ENCODE measurements around the gene DGKA.
"Not testable (repeated sequence)": the region's sequence is repeated elsewhere in the genome, so short reads cannot be mapped to it uniquely, and the experiment has no call there.

The DGKA gene

DNA sequence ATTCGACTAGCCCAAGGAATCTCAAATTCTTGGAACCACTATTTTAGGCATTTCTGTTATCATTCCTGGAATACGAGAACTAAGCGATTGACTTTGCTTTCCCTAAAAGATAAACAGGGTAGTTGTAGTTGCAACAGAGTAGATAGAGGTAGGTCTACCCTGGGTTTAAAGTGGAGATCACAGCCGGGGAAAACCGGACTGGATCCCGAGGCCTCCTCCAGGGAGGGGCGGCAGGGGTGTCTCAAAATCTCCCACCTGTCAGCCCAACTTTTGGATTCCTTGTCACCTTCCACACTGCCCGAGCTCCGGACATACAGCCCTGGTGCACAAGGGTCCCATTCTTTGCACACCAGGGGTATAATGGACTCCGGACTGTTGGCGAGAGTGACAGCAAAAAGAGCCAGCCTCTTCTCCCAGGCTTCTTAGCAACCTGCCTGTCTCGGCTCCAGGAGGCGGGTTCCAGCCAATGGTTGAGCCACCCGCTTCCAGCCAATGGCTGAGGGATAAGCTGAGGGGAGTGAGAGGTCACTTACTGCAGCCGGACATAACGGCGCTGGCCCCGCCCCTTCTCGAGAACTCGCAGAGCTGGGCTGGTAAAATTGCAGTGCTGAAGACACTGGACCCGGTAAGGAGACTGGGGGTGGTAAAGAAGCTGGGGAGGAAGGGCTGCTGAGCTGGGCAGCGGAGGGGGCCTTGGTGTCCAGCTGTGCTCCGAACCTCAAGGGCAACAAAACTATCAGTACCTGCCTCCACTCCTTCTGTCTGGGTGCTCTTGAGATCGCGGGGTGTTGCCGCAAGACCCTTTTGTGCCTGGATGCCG is 66.0 kb downstream of the DGKA start, which contains the start of gene SUOX:
TSS of gene SUOX (plus strand) at position 562 of the 820 bp plus-strand sequence. CDS start 4,946 bp downstream, outside the sequence.
- peak within 1 kb of the TSS; percentile 72 for H3K4me3 ChIP-seq (ENCODE audit: low read depth, low read length)
- peak; percentile 99 for DNase-seq (ENCODE audit: low read depth)
- TF ChIP-seq, protein P1, sequence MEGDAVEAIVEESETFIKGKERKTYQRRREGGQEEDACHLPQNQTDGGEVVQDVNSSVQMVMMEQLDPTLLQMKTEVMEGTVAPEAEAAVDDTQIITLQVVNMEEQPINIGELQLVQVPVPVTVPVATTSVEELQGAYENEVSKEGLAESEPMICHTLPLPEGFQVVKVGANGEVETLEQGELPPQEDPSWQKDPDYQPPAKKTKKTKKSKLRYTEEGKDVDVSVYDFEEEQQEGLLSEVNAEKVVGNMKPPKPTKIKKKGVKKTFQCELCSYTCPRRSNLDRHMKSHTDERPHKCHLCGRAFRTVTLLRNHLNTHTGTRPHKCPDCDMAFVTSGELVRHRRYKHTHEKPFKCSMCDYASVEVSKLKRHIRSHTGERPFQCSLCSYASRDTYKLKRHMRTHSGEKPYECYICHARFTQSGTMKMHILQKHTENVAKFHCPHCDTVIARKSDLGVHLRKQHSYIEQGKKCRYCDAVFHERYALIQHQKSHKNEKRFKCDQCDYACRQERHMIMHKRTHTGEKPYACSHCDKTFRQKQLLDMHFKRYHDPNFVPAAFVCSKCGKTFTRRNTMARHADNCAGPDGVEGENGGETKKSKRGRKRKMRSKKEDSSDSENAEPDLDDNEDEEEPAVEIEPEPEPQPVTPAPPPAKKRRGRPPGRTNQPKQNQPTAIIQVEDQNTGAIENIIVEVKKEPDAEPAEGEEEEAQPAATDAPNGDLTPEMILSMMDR (conservative IDR thresholded peaks at IDR 0.05; ENCODE audit: low read depth, low read length) = peak; percentile 9

GRCh38 chr12:55997535-55997859 is 66.5 kb downstream of the DGKA start:
- peak overlapping the region; percentile 72 for H3K4me3 ChIP-seq (ENCODE audit: low read depth, low read length)
- DNase-seq (ENCODE audit: low read depth) = no peak
- TF ChIP-seq, protein P1 (conservative IDR thresholded peaks at IDR 0.05; ENCODE audit: low read depth, low read length) = no peak

DNA sequence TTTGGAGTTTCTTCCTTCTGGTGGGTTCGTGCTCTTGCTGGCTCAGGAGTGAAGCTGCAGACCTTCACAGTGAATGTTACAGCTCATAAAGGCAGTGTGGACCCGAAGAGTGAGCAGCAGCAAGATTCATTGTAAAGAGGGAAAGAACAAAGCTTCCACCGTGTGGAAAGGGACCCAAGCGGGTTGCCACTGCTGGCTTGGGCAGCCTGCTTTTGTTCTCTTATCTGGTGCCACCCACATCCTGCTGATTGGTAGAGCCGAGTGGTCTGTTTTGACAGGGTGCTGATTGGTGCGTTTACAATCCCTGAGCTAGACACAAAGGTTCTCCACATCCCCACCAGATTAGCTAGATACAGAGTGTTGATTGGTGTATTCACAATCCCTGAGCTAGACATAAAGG is 68.6 kb downstream of the DGKA start:
- H3K4me3 ChIP-seq (ENCODE audit: low read depth, low read length); DNase-seq (ENCODE audit: low read depth): not testable (repeated sequence)

- not testable (repeated sequence) for H3K4me3 ChIP-seq (ENCODE audit: low read depth, low read length)
These were observed 69.1 kb downstream of the DGKA start for GRCh38 chr12:55999999-56000540.

DNA sequence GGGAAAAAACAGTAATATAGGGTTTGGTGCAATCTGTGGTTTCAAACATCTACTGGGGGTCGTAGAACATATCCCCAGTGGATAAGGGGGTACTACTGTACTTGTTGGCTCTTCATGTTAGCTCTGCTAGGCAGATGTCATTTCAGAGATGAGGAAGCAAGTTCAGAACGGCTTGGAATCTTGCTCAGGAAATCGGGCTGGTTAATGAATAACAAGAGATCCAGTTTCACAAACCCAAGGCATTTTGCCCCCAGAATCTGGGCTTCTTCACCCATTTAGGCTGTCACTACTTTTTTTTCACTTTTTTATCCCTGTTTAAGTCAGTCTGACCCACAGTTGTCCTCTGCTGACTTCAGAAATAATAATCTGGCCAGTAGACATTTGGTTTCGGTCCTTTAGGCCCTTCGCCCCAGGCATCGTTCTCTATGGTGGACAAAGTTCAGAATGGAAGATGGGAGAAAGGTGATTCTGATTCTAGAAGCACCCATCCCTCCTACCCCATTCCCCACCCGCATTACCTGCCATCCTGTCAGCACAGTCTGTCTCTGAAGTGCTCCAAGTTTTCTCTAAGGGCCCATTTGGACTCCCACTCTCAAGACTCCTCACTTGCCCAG is 70.6 kb downstream of the DGKA start:
- no peak for DNase-seq (ENCODE audit: low read depth)
- H3K4me3 ChIP-seq (ENCODE audit: low read depth, low read length) = no peak overlapping the region
- TF ChIP-seq, protein P1 (conservative IDR thresholded peaks at IDR 0.05; ENCODE audit: low read depth, low read length) = no peak

More at GRCh38 chr12:55999999-56000540, 69.1 kb downstream of the DGKA start:
- DNase-seq (ENCODE audit: low read depth) = not testable (repeated sequence)

DNA sequence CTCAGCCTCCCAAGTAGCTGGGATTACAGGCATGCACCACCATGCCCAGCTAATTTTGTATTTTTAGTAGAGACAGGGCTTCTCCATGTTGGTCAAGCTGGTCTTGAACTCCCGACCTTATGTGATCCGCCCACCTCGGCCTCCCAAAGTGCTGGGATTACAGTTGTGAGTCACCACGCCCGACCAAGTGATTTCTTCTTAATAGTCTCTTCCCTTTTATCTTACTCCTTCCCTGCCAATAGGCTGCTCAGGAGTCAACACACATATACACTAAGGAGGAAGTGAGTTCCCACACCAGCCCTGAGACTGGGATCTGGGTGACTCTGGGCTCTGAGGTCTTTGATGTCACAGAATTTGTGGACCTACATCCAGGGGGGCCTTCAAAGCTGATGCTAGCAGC is 72.4 kb downstream of the DGKA start:
- not testable (repeated sequence) for DNase-seq (ENCODE audit: low read depth); H3K4me3 ChIP-seq (ENCODE audit: low read depth, low read length)

Measured in choroid plexus epithelial cell (primary cell).